ENCODE results near the gene TUBGCP3. TPM values are rescaled to one million over a fixed set of nuclear protein-coding genes. Genes with fewer than 3 reads are reported as not detected.

Gene TUBGCP3
- total and polyA plus RNA-seq, 2 experiments from 2014 or later, result 12.5 to 12.9 TPM

GRCh38 chr13:112522578-112522977 lies 65.4 kb downstream of the TUBGCP3 start:
- H3K4me3 ChIP-seq, result no peak overlapping the region
- H3K27me3 ChIP-seq, result no peaks in the 10 kb centered on the region
- H3K9me3 ChIP-seq (ENCODE audit: low read depth), result no peaks in the 10 kb centered on the region
- H3K36me3 ChIP-seq, result peaks cover 16% of the 10 kb centered on the region
- H3K27ac ChIP-seq, result no peak overlapping the region
- no peak for DNase-seq (ENCODE audit: low read depth in 1 of 2, low spot score in 1 of 2)
- H3K4me1 ChIP-seq (ENCODE audit: low read depth), result no peaks in the 10 kb centered on the region
- no peak for TF ChIP-seq CTCF (IDR thresholded peaks at IDR 0.05; ENCODE audit: low read depth, low read length)

GRCh38 chr13:112521073-112521685 lies 66.8 kb downstream of the TUBGCP3 start:
- H3K4me1 ChIP-seq (ENCODE audit: low read depth), result no peaks in the 10 kb centered on the region
- peaks cover 23% of the 10 kb centered on the region for H3K36me3 ChIP-seq
- no peak for DNase-seq (ENCODE audit: low read depth in 1 of 2, low spot score in 1 of 2)

GRCh38 chr13:112519517-112520060 lies 68.4 kb downstream of the TUBGCP3 start:
- no peak overlapping the region for H3K4me3 ChIP-seq
- H3K4me1 ChIP-seq (ENCODE audit: low read depth), result no peaks in the 10 kb centered on the region
- H3K36me3 ChIP-seq, result peaks cover 23% of the 10 kb centered on the region
- no peaks in the 10 kb centered on the region for H3K9me3 ChIP-seq (ENCODE audit: low read depth)
- no peaks in the 10 kb centered on the region for H3K27me3 ChIP-seq
- no peak overlapping the region for H3K27ac ChIP-seq
- no peak for DNase-seq (ENCODE audit: low read depth in 1 of 2, low spot score in 1 of 2)
- no peak for TF ChIP-seq CTCF (IDR thresholded peaks at IDR 0.05; ENCODE audit: low read depth, low read length)

More at GRCh38 chr13:112521073-112521685, 66.8 kb downstream of the TUBGCP3 start:
- H3K27ac ChIP-seq, result no peak overlapping the region
- no peak for TF ChIP-seq CTCF (IDR thresholded peaks at IDR 0.05; ENCODE audit: low read depth, low read length)
- no peak overlapping the region for H3K4me3 ChIP-seq
- no peaks in the 10 kb centered on the region for H3K27me3 ChIP-seq
- H3K9me3 ChIP-seq (ENCODE audit: low read depth), result no peaks in the 10 kb centered on the region

GRCh38 chr13:112516218-112516617 lies 71.7 kb downstream of the TUBGCP3 start:
- no peak for DNase-seq (ENCODE audit: low read depth in 1 of 2, low spot score in 1 of 2)
- Histone ChIP-seq H3K36me3 (peaks cover 15% of the 10 kb centered on the region), H3K4me3 (no peak overlapping the region), H3K27ac (no peak overlapping the region), H3K9me3 (ENCODE audit: low read depth) (no peaks in the 10 kb centered on the region), H3K4me1 (ENCODE audit: low read depth) (peaks cover 11% of the 10 kb centered on the region), H3K27me3 (no peaks in the 10 kb centered on the region)
- no peak for TF ChIP-seq CTCF (IDR thresholded peaks at IDR 0.05; ENCODE audit: low read depth, low read length)

- H3K9me3 ChIP-seq (ENCODE audit: low read depth), result no peaks in the 10 kb centered on the region
These were observed 74.2 kb downstream of the TUBGCP3 start for GRCh38 chr13:112513761-112514160.

More at GRCh38 chr13:112513761-112514160, 74.2 kb downstream of the TUBGCP3 start:
- TF ChIP-seq CTCF (IDR thresholded peaks at IDR 0.05; ENCODE audit: low read depth, low read length), result no peak
- Histone ChIP-seq H3K4me3 (no peak overlapping the region), H3K4me1 (ENCODE audit: low read depth) (peaks cover 19% of the 10 kb centered on the region), H3K27me3 (no peaks in the 10 kb centered on the region), H3K36me3 (peaks cover 12% of the 10 kb centered on the region), H3K27ac (peak overlapping the region; percentile 46)
- DNase-seq (ENCODE audit: low read depth in 1 of 2, low spot score in 1 of 2), result no peak

Data from cardiac muscle cell (in vitro differentiated cells and primary cell).